ENCODE data around the gene TMEM183A.

The TMEM183A gene

DNA sequence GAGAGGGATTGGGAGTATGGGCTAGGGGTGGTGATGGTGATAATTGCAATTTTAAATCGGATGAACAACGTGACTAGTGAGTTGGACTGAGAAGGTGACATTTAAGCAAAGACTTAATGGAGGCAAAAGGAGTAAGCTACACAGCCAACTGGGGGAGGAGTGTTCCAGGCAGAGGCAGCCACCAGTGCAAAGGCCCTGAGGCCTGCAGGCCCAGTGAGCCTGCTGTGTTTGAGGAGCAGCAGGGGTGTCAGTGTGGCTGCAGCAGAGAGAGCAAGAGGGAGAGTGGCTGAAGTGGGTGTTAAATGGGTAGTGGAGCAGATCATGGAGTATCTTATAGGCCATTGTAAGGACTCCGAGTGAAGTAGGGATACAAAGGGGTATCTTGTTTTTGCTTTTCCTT, 59.8 kb downstream of the TMEM183A start:
- no peak for DNase-seq (ENCODE audit: low read depth)
- H3K4me3 ChIP-seq (ENCODE audit: low read depth, low read length), result no peak overlapping the region
- TF ChIP-seq, protein P1, sequence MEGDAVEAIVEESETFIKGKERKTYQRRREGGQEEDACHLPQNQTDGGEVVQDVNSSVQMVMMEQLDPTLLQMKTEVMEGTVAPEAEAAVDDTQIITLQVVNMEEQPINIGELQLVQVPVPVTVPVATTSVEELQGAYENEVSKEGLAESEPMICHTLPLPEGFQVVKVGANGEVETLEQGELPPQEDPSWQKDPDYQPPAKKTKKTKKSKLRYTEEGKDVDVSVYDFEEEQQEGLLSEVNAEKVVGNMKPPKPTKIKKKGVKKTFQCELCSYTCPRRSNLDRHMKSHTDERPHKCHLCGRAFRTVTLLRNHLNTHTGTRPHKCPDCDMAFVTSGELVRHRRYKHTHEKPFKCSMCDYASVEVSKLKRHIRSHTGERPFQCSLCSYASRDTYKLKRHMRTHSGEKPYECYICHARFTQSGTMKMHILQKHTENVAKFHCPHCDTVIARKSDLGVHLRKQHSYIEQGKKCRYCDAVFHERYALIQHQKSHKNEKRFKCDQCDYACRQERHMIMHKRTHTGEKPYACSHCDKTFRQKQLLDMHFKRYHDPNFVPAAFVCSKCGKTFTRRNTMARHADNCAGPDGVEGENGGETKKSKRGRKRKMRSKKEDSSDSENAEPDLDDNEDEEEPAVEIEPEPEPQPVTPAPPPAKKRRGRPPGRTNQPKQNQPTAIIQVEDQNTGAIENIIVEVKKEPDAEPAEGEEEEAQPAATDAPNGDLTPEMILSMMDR (IDR thresholded peaks at IDR 0.05; ENCODE audit: control insufficient read depth, extremely low read depth, insufficient read depth), result no peak

DNA sequence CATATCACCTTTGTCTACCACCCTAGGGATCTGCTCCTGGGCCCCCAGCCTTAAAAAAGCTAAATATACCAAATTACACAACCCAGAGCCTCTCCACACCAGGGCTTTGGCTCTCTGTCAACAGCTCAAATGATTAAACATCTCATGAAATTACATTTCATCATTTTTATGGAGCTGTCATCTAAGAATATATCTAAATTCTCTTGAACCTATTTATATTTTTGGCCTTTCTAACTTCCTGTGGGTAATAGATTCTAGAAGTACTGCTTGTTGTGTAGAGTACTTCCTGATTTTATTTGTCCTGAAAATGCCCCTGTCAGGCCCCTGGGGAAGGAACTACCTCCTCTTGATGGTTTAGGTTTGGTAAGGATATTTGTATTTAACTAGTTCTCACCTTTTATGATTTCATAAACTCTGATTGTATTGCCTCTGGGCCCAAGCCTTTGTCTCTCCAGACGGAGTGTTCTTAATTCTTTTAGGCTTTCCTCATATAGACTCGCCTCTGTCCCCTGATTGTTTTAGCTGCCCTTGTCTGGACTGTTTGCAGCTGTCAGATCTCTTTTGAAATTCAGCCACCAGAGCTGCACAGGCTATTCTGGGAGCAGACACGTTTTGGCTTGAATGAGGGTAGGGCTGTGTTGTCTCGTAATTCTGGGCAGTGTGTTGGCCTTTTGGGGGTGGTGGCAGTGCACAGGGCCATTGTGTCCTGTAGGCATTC, 62.0 kb downstream of the TMEM183A start:
- H3K4me3 ChIP-seq (ENCODE audit: low read depth, low read length), result no peak overlapping the region
- no peak for DNase-seq (ENCODE audit: low read depth)
- TF ChIP-seq, protein P1 (IDR thresholded peaks at IDR 0.05; ENCODE audit: control insufficient read depth, extremely low read depth, insufficient read depth), result no peak

DNA sequence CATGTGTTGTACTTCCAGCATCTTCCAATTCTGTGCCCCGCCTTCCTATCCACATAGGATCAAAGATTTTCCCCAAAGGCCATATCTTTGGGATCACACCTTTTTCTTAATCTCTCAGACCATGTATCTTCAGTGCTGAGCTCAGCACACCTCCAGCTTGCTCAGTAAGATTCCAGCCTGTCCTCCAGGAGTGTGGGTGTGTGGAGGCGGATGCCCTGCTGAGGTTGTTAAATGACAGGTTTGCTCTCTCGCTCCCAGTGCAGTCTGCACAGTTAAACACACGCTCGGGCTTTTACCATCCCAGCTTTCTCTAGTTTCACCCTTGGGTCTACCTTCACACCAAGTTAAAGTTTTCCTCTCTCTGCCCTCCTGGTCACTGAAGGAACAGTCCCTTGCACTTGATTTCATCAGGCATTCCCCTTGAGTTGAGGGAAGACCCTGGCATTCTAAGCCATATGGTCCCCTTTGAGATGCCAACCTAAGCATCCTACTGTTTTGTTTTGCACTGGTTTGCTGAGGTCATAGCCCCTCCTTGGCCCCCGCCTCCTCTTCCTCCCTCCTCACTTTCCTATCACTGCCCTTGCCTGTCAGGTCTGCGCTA, 64.9 kb downstream of the TMEM183A start:
- DNase-seq (ENCODE audit: low read depth), result no peak
- no peak overlapping the region for H3K4me3 ChIP-seq (ENCODE audit: low read depth, low read length)

DNA sequence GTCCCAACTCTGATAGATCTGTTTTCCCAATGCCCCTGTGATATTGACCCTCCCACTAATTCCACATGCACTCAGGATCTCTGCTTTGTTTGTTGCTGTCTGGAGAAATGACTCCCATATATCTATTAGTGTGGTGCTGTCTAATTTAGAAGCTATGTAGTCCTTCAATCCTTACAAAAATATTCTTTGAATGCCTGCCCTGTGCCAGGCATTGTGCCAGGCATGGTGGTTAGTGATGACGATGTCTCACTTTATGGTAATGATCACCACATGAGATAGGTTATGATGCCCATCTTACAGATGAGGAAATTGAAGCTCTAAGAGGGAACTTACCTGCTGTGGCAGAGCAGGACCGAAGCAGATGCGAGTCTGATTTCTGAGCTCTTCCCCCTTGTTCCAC, 65.7 kb downstream of the TMEM183A start:
- TF ChIP-seq, protein P1 (IDR thresholded peaks at IDR 0.05; ENCODE audit: control insufficient read depth, extremely low read depth, insufficient read depth), result no peak
- DNase-seq (ENCODE audit: low read depth), result no peak
- H3K4me3 ChIP-seq (ENCODE audit: low read depth, low read length), result no peak overlapping the region

More for the DNA sequence above, 64.9 kb downstream of the TMEM183A start:
- TF ChIP-seq, protein P1 (IDR thresholded peaks at IDR 0.05; ENCODE audit: control insufficient read depth, extremely low read depth, insufficient read depth), result no peak

DNA sequence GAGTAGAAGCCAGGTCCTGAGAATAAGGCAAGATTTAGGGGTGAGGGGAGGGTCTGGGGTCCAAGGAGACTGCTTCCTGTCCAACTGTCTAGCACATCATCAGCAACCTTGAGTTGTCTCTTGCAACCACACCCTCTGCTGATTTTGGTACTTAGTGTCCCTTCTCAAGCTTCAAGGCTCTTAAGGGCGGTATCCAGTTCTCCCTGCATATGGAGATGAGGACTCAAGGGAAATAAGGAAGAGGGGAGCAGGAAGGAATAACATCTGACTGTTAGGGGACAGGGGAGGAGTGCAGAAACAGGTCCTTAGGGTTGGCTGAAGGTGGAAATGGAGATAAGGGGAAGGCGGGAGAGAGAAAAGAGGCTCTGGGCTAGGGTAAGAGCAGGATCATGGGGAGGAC, 66.3 kb downstream of the TMEM183A start:
- no peak for DNase-seq (ENCODE audit: low read depth)
- TF ChIP-seq, protein P1 (IDR thresholded peaks at IDR 0.05; ENCODE audit: control insufficient read depth, extremely low read depth, insufficient read depth), result no peak
- no peak overlapping the region for H3K4me3 ChIP-seq (ENCODE audit: low read depth, low read length)

Data from LNCaP clone FGC (cell line).